KOPT-K1 (cell line): ENCODE data around the gene VWA8.
"Not testable (repeated sequence)": the region's sequence is repeated elsewhere in the genome, so short reads cannot be mapped to it uniquely, and the experiment has no call there.

Source experiments
- H3K27ac ChIP-seq: fragments of 200-600 bp; sonication (generic); 2 replicates; pipeline ENCODE4 v1.5.1; 2016; ENCODE audit warnings: antibody characterized with exemption, mild to moderate bottlenecking, low read depth, low read length; ENCODE audit not compliant: poor library complexity, severe bottlenecking
- H3K36me3 ChIP-seq: fragments of 200-600 bp; sonication (generic); 2 replicates; pipeline ENCODE4 v1.5.1; 2017; ENCODE audit warnings: antibody characterized with exemption, mild to moderate bottlenecking, low read length, moderate library complexity; ENCODE audit not compliant: insufficient read depth
- H3K9me3 ChIP-seq: fragments of 200-600 bp; sonication (generic); 2 replicates; pipeline ENCODE4 v1.5.1; 2017; ENCODE audit warnings: antibody characterized with exemption, low read length, mild to moderate bottlenecking; ENCODE audit not compliant: insufficient read depth, poor library complexity, severe bottlenecking

VWA8 gene

DNA sequence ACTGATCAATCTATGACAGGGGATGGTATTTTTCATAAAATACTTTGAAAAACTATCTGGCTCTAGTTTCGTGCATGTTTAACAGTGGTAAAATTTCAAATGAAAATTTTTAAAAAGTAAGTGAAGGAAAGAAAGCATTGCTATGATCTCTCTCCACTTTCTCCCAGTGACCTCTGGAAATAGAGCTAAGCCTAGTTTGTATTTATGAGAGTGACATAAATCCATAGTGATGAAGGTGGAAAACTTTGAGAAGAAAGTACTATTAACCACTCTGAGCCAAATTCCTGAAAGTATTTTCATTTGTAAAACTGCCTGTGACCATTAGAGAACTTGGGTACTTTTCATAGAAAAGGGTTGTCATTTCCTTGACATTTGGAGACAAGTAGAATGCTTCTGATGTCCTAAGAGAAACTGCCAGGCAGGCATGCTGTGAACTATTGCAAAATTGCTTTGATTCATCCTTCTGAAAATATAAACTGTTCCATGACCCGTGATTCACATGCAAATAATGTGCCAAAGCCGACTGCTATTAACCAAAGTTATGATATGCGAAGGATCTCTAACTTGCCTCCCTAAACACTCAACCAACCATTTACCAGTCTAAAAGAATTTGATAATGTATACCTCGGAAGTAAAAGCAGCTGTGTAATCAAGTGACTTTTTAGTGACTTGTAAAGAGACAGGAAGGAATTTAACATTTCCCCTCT is 133.2 kb downstream of the VWA8 start:
- H3K9me3 ChIP-seq, result no peaks in the 10 kb centered on the region
- peaks cover 17% of the 10 kb centered on the region; the same call in 1 of the 2 replicates for H3K36me3 ChIP-seq
- no peak overlapping the region for H3K27ac ChIP-seq

GRCh38 chr13:41825691-41826090 is 135.2 kb downstream of the VWA8 start:
- Histone ChIP-seq H3K27ac (no peak overlapping the region), H3K9me3 (no peaks in the 10 kb centered on the region), H3K36me3 (peaks cover 12% of the 10 kb centered on the region; the same call in 1 of the 2 replicates)

- Histone ChIP-seq H3K27ac (no peak overlapping the region), H3K36me3 (peaks cover 12% of the 10 kb centered on the region), H3K9me3 (no peaks in the 10 kb centered on the region)
Observed at GRCh38 chr13:41823476-41823875, 137.4 kb downstream of the VWA8 start.

DNA sequence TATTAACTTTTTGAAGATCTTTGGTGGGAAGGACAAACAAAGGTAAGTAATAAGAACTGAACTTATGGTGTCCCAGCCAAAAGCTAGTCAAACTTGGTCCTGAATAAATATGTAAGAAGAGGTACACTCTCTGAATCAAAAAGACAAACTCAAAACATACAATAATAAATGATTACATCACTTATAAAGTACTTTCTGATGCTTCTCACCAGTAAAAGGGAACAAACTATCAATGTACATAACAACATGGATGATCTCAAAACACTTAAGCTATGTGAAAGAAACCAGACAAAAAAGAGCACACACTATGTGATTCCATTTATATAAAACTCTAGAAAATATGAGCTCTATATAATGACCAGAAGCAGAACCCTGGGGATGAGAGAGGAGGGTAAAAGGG is 138.3 kb downstream of the VWA8 start:
- no peak overlapping the region for H3K27ac ChIP-seq
- H3K9me3 ChIP-seq, result no peaks in the 10 kb centered on the region

DNA sequence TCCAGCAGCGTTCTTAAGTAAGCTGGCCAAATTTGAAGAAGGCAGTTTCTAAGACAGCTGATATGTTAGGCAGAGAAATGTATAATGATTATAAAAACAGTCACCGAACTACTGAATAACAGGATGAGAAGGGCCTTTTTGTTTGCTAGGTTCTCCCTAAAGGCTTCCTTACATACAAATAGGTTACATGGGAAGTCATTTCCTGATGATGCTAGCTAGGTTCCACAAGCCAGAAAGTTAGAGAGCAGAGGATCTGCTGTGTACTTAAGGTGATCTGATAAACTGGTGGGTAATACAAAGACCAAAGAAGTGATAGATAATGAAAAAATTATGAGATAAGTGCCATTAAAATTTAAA is 139.7 kb downstream of the VWA8 start:
- H3K9me3 ChIP-seq, result no peaks in the 10 kb centered on the region
- no peak overlapping the region for H3K27ac ChIP-seq
- H3K36me3 ChIP-seq, result peaks cover 20% of the 10 kb centered on the region

More for the DNA sequence above, 138.3 kb downstream of the VWA8 start:
- H3K36me3 ChIP-seq, result peaks cover 15% of the 10 kb centered on the region

GRCh38 chr13:41820581-41821237 is 140.2 kb downstream of the VWA8 start:
- Histone ChIP-seq H3K36me3 (peaks cover 25% of the 10 kb centered on the region), H3K27ac (no peak overlapping the region), H3K9me3 (no peaks in the 10 kb centered on the region)

DNA sequence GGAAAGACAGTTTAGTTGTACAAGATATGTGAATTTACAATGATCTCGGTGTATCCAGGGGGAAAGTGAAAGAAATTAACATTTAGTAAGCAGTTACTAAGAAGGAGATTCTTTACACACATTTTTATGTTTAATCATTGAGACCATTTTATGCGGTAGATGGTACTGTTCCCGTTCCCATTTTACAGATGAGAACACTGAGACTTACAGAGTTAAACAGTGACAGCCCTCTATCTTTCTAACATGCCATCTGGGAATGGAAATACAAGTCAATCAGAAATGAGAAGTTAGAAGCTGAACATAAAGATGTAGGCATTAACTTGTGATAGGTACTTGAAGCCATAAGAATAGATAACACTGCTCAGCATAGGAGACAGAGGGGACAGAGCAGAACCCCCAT is 144.9 kb downstream of the VWA8 start:
- H3K27ac ChIP-seq, result no peak overlapping the region

GRCh38 chr13:41813426-41813825 is 147.5 kb downstream of the VWA8 start:
- H3K27ac ChIP-seq, result no peak overlapping the region
- no peaks in the 10 kb centered on the region for H3K9me3 ChIP-seq

More for the DNA sequence above, 144.9 kb downstream of the VWA8 start:
- peaks cover 39% of the 10 kb centered on the region for H3K36me3 ChIP-seq
- no peaks in the 10 kb centered on the region for H3K9me3 ChIP-seq

DNA sequence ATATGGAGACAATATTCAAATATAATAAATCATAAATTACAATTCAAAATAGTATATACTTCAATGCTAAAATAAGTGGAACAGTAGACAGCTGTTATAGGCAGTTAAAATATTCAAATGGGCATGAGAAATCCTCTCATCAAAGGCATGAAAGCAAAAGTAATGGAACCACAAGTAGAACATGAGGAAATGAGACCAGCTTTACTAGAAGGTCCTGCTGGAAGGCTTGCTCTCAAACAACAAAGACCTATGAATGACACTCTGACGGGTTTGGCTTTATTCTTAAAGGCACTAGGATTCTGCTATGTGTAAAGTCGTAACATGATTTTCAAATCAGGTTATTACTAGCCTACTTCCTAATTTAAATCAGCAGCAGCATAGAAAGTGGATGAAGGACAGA is 148.1 kb downstream of the VWA8 start:
- no peak overlapping the region for H3K27ac ChIP-seq
- peaks cover 43% of the 10 kb centered on the region for H3K36me3 ChIP-seq
- H3K9me3 ChIP-seq, result no peaks in the 10 kb centered on the region

More at GRCh38 chr13:41813426-41813825, 147.5 kb downstream of the VWA8 start:
- peaks cover 46% of the 10 kb centered on the region for H3K36me3 ChIP-seq

- Histone ChIP-seq H3K36me3 (peaks cover 38% of the 10 kb centered on the region), H3K27ac (no peak overlapping the region), H3K9me3 (no peaks in the 10 kb centered on the region)
Observed at GRCh38 chr13:41812237-41812636, 148.7 kb downstream of the VWA8 start.

DNA sequence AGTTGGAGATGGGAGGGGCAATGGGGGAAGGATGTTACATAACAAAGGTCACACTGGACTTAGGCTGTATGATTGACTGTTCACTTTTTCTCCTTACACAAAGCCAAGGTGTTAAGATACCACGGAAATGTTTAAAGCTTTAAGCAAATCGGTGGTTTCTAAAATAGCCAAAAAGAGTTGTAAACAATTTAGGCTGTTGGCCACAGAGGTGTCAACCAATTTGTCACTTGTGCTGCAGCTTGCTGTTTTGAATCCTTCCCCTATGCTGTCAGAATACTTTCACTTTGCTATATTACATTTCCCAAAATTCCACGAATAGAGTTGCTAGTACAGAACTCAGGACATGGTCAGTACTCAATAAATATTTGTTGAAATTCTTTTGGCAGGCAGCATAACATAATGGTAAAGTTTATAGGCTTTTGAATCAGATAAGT is 149.3 kb downstream of the VWA8 start:
- no peak overlapping the region for H3K27ac ChIP-seq
- no peaks in the 10 kb centered on the region for H3K9me3 ChIP-seq
- H3K36me3 ChIP-seq, result peaks cover 38% of the 10 kb centered on the region

DNA sequence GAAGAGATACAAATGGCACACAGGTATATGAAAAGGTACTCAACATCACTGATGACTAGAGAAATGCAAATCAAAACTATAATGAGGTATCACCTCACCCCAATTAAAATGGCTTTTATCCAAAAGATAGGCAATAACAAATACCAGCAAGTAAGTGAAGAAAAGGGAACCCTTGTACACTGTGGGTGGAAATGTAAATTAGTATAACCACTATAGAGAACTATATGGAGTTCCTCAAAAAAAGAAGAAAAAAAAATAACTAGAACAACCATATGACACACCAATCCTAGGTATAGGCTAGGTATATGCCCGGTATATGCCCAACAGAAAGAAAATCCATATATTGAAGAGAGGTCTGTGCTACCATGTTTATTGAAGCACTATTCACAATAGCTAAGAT is 150.9 kb downstream of the VWA8 start:
- Histone ChIP-seq H3K9me3 (peaks cover under 1% of the 10 kb centered on the region), H3K27ac (no peak overlapping the region), H3K36me3 (peaks cover 24% of the 10 kb centered on the region)

DNA sequence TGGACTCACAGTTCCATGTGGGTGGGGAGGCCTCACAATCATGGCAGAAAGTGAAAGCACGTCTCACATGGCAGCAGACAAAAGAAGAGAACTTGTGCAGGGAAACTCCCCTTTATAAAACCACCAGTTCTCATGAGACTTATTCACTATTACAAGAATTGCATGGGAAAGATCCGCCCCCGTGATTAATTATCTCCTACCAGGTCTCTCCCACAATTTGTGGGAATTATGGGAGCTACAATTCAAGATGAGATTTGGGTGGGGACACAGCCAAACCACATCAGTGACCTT is 157.5 kb downstream of the VWA8 start:
- H3K9me3 ChIP-seq, result peaks cover 24% of the 10 kb centered on the region
- not testable (repeated sequence) for H3K27ac ChIP-seq
- H3K36me3 ChIP-seq, result peaks cover 30% of the 10 kb centered on the region

DNA sequence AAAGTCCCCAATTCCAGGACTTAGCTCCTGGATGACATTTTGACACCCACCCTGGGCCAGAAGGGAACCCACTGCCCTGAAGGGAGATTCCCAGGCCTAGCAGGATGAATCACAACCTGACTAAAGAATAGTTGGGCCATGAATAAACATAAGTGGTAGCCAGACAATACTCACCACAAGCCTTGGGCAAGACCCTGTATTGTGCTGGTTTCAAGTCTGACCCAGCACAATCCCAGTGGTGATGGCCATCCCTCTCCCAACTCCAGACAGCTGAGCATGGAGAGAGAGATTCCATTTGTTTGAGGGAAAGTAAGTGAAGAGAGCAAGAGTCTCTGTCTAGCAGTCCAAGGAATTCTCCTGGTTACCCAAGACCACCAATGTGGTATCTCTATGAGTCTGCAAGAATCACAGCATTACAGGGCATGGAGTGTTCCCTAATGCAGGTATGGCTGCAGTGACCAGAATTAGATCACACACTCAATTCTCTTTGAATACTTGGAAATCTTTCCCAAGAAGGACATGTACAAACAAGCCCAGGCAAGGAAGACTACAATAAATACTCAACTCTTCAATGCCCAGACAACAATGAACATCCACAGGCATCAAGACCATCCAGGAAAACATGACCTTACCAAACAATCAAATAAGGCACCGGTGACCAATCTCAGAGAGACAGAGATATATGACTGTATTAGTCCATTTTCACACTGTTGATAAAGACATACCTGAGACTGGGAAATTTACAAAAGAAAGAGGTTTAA is 158.0 kb downstream of the VWA8 start:
- H3K27ac ChIP-seq, result no peak overlapping the region
- H3K36me3 ChIP-seq, result peaks cover 30% of the 10 kb centered on the region
- peaks cover 24% of the 10 kb centered on the region for H3K9me3 ChIP-seq

- H3K9me3 ChIP-seq, result peaks cover 24% of the 10 kb centered on the region
- H3K27ac ChIP-seq, result no peak overlapping the region
- H3K36me3 ChIP-seq, result peaks cover 30% of the 10 kb centered on the region
Observed at GRCh38 chr13:41802043-41802683, 158.7 kb downstream of the VWA8 start.
